ENCODE measurements around the gene BNIP1. TPM values are rescaled to one million over a fixed set of nuclear protein-coding genes. Genes with fewer than 3 reads are reported as not detected.
A peak's percentile ranks its signal among the peaks of the same experiment; 100 is the strongest.

The BNIP1 gene
- polyA plus RNA-seq, 3 donors, result 9.2 to 13.6 (median 9.8) TPM

DNA sequence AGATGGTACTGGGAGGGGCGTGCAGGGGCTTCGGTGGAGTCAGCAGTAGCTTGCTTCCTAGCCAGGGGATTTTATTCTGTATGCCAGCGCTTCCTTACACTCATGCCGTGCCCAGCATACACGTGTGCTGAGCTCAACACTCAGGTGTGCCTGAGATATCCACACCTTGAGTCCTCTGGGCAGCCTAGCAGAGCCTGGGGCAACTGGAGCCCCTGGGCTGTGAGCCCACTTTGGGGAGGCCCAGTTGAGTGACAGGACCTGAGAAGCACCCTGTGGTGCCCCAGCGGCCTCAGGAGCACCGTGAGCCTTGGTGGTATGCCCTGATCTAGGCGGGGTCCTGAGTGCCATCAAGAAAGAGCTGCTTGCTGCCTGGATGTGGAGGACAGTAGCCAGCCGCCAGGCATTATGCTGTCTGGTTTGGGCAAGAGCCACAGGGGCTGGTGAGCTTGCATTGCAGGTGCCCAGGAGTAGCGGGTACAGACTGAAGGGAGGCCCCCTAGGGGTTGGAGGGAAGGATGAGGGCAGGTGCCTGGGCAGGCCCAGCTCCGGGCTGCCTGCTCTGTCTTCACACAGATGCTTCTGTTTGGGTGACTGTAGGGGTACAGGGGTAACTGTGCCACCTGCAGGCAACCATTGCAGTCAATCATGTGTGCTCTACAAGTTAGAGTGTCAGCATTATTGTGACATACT, 42.9 kb downstream of the BNIP1 start:
- no peak for DNase-seq
- Mint-ChIP-seq H3K27ac (peak overlapping the region in 1 of 7 donors; percentile 50), H3K36me3 (no peaks in the 10 kb centered on the region), H3K4me3 (no peak overlapping the region), H3K27me3 (ENCODE audit: low read depth in 3 of 3) (peaks cover 1 to 6% (median 2%) of the 10 kb centered on the region in 3 donors), H3K4me1 (no peaks in the 10 kb centered on the region), H3K9me3 (no peaks in the 10 kb centered on the region)
- Histone ChIP-seq H3K4me2 (replicated peaks; ENCODE audit: extremely low read depth, low read length, poor library complexity, severe bottlenecking) (no peak overlapping the region), H3K27ac (ENCODE audit: low read depth in 1 of 2, low read length in 2 of 2) (no peak overlapping the region), H3K4me3 (replicated peaks in 1 of 3; ENCODE audit: low read depth in 2 of 3, low read length in 3 of 3) (no peak overlapping the region), H3K36me3 (replicated peaks in 1 of 2; ENCODE audit: control insufficient read depth in 1 of 2, insufficient read depth in 2 of 2, low read length in 2 of 2) (no peaks in the 10 kb centered on the region), H3K27me3 (ENCODE audit: control insufficient read depth in 2 of 2, insufficient read depth in 2 of 2, low read length in 2 of 2) (no peaks in the 10 kb centered on the region), H2AFZ (ENCODE audit: insufficient read depth, low read depth, low read length, poor library complexity, severe bottlenecking) (no peak overlapping the region), H3K79me2 (ENCODE audit: insufficient read depth, low read length) (no peaks in the 10 kb centered on the region), H3K9ac (ENCODE audit: insufficient read depth, low read length, poor library complexity, severe bottlenecking) (no peak overlapping the region), H3K9me3 (replicated peaks in 1 of 2; ENCODE audit: control insufficient read depth in 1 of 2, insufficient read depth in 1 of 2, low read length in 2 of 2) (no peaks in the 10 kb centered on the region), H3K4me1 (ENCODE audit: control insufficient read depth in 1 of 2, insufficient read depth in 2 of 2, low read length in 2 of 2) (no peaks in the 10 kb centered on the region), H4K20me1 (ENCODE audit: insufficient read depth, low read length) (no peaks in the 10 kb centered on the region)
- TF ChIP-seq, protein P1, sequence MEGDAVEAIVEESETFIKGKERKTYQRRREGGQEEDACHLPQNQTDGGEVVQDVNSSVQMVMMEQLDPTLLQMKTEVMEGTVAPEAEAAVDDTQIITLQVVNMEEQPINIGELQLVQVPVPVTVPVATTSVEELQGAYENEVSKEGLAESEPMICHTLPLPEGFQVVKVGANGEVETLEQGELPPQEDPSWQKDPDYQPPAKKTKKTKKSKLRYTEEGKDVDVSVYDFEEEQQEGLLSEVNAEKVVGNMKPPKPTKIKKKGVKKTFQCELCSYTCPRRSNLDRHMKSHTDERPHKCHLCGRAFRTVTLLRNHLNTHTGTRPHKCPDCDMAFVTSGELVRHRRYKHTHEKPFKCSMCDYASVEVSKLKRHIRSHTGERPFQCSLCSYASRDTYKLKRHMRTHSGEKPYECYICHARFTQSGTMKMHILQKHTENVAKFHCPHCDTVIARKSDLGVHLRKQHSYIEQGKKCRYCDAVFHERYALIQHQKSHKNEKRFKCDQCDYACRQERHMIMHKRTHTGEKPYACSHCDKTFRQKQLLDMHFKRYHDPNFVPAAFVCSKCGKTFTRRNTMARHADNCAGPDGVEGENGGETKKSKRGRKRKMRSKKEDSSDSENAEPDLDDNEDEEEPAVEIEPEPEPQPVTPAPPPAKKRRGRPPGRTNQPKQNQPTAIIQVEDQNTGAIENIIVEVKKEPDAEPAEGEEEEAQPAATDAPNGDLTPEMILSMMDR (IDR thresholded peaks at IDR 0.05), result no peak
- intact Hi-C loops (cut with micrococcal nuclease), result no loop called here
- 95% methylated on average over 11 of the region's 11 CpGs for WGBS (ENCODE audit: insufficient coverage)

DNA sequence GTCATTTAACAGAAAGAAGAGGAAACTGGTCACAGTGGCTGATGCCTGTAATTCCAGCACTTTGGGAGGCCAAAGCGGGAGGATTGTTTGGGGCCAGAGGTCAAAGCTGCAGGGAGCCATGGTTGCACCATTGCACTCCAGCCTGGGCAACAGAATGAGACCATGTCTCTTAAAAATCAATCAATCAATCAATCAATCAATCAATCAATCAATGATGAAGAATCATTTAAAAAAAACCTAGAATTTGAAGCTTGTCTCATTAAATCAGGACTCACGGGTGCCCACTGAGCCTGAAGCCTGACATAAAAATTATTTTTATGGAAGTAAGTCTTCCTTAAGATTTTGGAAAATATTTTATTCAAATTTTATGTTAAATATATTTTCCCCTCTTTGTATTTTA, 43.9 kb downstream of the BNIP1 start:
- DNase-seq, result no peak
- Histone ChIP-seq H3K4me2 (replicated peaks; ENCODE audit: extremely low read depth, low read length, poor library complexity, severe bottlenecking) (no peak overlapping the region), H3K36me3 (replicated peaks in 1 of 2; ENCODE audit: control insufficient read depth in 1 of 2, insufficient read depth in 2 of 2, low read length in 2 of 2) (no peaks in the 10 kb centered on the region), H2AFZ (ENCODE audit: insufficient read depth, low read depth, low read length, poor library complexity, severe bottlenecking) (no peak overlapping the region), H3K27ac (ENCODE audit: low read depth in 1 of 2, low read length in 2 of 2) (no peak overlapping the region), H3K9ac (ENCODE audit: insufficient read depth, low read length, poor library complexity, severe bottlenecking) (no peak overlapping the region), H3K27me3 (ENCODE audit: control insufficient read depth in 2 of 2, insufficient read depth in 2 of 2, low read length in 2 of 2) (no peaks in the 10 kb centered on the region), H3K4me3 (replicated peaks in 1 of 3; ENCODE audit: low read depth in 2 of 3, low read length in 3 of 3) (no peak overlapping the region), H3K9me3 (replicated peaks in 1 of 2; ENCODE audit: control insufficient read depth in 1 of 2, insufficient read depth in 1 of 2, low read length in 2 of 2) (no peaks in the 10 kb centered on the region), H3K4me1 (ENCODE audit: control insufficient read depth in 1 of 2, insufficient read depth in 2 of 2, low read length in 2 of 2) (no peaks in the 10 kb centered on the region), H4K20me1 (ENCODE audit: insufficient read depth, low read length) (no peaks in the 10 kb centered on the region), H3K79me2 (ENCODE audit: insufficient read depth, low read length) (no peaks in the 10 kb centered on the region)
- H3K9me3 Mint-ChIP-seq, result no peaks in the 10 kb centered on the region
- intact Hi-C loops (cut with micrococcal nuclease), result no loop called here
- TF ChIP-seq, protein P1 (IDR thresholded peaks at IDR 0.05), result no peak
- no peak overlapping the region for H3K4me3 Mint-ChIP-seq
- H3K27ac Mint-ChIP-seq, result no peak overlapping the region
- peaks cover 1 to 6% (median 2%) of the 10 kb centered on the region in 3 donors for H3K27me3 Mint-ChIP-seq (ENCODE audit: low read depth in 3 of 3)
- H3K4me1 Mint-ChIP-seq, result no peaks in the 10 kb centered on the region
- H3K36me3 Mint-ChIP-seq, result no peaks in the 10 kb centered on the region
- 100% methylated on average over 1 of the region's 2 CpGs for WGBS (ENCODE audit: insufficient coverage)

All from CD14-positive monocyte (primary cell).